ENCODE measurements around the gene TEAD3. TPM values are rescaled to one million over a fixed set of nuclear protein-coding genes. Genes with fewer than 3 reads are reported as not detected.

TEAD3 gene
- polyA plus RNA-seq, 1 donor from 2014 or later = 0.10 TPM

GRCh38 chr6:35486005-35486925 is 10.6 kb downstream of the TEAD3 start:
- TF ChIP-seq CTCF (IDR thresholded peaks at IDR 0.05; ENCODE audit: poor library complexity, severe bottlenecking) = no peak
- no peak for TF ChIP-seq POLR2AphosphoS5 (IDR thresholded peaks at IDR 0.05)
- TF ChIP-seq REST (IDR thresholded peaks at IDR 0.05; ENCODE audit: borderline replicate concordance) = no peak
- TF ChIP-seq EP300 (conservative IDR thresholded peaks at IDR 0.05; ENCODE audit: poor library complexity, severe bottlenecking) = no peak
- TF ChIP-seq EZH2 (IDR thresholded peaks at IDR 0.05; ENCODE audit: borderline replicate concordance, insufficient read depth, low read length, poor library complexity, severe bottlenecking) = no peak
- no peak for TF ChIP-seq SMC3 (conservative IDR thresholded peaks at IDR 0.05; ENCODE audit: poor library complexity)
- no peak for TF ChIP-seq MXI1 (conservative IDR thresholded peaks at IDR 0.05; ENCODE audit: poor library complexity, severe bottlenecking)
- TF ChIP-seq RAD21 (conservative IDR thresholded peaks at IDR 0.05) = no peak
- TF ChIP-seq TAF1 (IDR thresholded peaks at IDR 0.05; ENCODE audit: low read depth) = no peak
- H3F3A ChIP-seq (ENCODE audit: insufficient read depth, low read length, poor library complexity, severe bottlenecking) = no peaks in the 10 kb centered on the region
- H3K27ac ChIP-seq (ENCODE audit: low read length) = no peak overlapping the region
- no peaks in the 10 kb centered on the region for H4K20me1 ChIP-seq (ENCODE audit: insufficient read depth)
- H2AFZ ChIP-seq (ENCODE audit: low read depth, low read length) = no peak overlapping the region
- no peaks in the 10 kb centered on the region for H3K27me3 ChIP-seq (ENCODE audit: insufficient read depth, low read depth, low read length)
- no peaks in the 10 kb centered on the region for H3K9me3 ChIP-seq (ENCODE audit: low read length)
- H3K9ac ChIP-seq (ENCODE audit: low read length) = no peak overlapping the region
- no peaks in the 10 kb centered on the region for H3K36me3 ChIP-seq (ENCODE audit: insufficient read depth, low read length)
- H3K4me3 ChIP-seq (ENCODE audit: low read length) = no peak overlapping the region
- no peaks in the 10 kb centered on the region for H3K79me2 ChIP-seq (replicated peaks; ENCODE audit: insufficient read depth, low read length)
- H3K9me2 ChIP-seq (ENCODE audit: insufficient read depth, low read length) = no peaks in the 10 kb centered on the region
- H3K4me2 ChIP-seq (ENCODE audit: low read length) = no peak overlapping the region

GRCh38 chr6:35485402-35485877 is 11.4 kb downstream of the TEAD3 start:
- Histone ChIP-seq H4K20me1 (ENCODE audit: insufficient read depth) (no peaks in the 10 kb centered on the region), H3F3A (ENCODE audit: insufficient read depth, low read length, poor library complexity, severe bottlenecking) (no peaks in the 10 kb centered on the region), H3K36me3 (ENCODE audit: insufficient read depth, low read length) (no peaks in the 10 kb centered on the region), H3K27ac (ENCODE audit: low read length) (no peak overlapping the region), H3K27me3 (ENCODE audit: insufficient read depth, low read depth, low read length) (no peaks in the 10 kb centered on the region), H3K9ac (ENCODE audit: low read length) (no peak overlapping the region), H2AFZ (ENCODE audit: low read depth, low read length) (no peak overlapping the region), H3K4me3 (ENCODE audit: low read length) (no peak overlapping the region), H3K79me2 (replicated peaks; ENCODE audit: insufficient read depth, low read length) (no peaks in the 10 kb centered on the region), H3K4me2 (ENCODE audit: low read length) (no peak overlapping the region), H3K9me2 (ENCODE audit: insufficient read depth, low read length) (no peaks in the 10 kb centered on the region), H3K9me3 (ENCODE audit: low read length) (no peaks in the 10 kb centered on the region)
- TF ChIP-seq POLR2AphosphoS5 (IDR thresholded peaks at IDR 0.05) (no peak), MXI1 (conservative IDR thresholded peaks at IDR 0.05; ENCODE audit: poor library complexity, severe bottlenecking) (no peak), TAF1 (IDR thresholded peaks at IDR 0.05; ENCODE audit: low read depth) (no peak), REST (IDR thresholded peaks at IDR 0.05; ENCODE audit: borderline replicate concordance) (no peak), RAD21 (conservative IDR thresholded peaks at IDR 0.05) (no peak), SMC3 (conservative IDR thresholded peaks at IDR 0.05; ENCODE audit: poor library complexity) (no peak), CTCF (IDR thresholded peaks at IDR 0.05; ENCODE audit: poor library complexity, severe bottlenecking) (no peak), EZH2 (IDR thresholded peaks at IDR 0.05; ENCODE audit: borderline replicate concordance, insufficient read depth, low read length, poor library complexity, severe bottlenecking) (no peak), EP300 (conservative IDR thresholded peaks at IDR 0.05; ENCODE audit: poor library complexity, severe bottlenecking) (no peak)

All from neural cell (in vitro differentiated cells).